Activated naive CD8-positive, alpha-beta T cell treated with anti-CD3 and anti-CD28 coated beads, Interleukin-2, amount 10 ng/mL, durations not matched to agents 7 days and 5 days (primary cell): ENCODE measurements around the gene STX8. TPM values are rescaled to one million over a fixed set of nuclear protein-coding genes. Genes with fewer than 3 reads are reported as not detected.
A peak's percentile ranks its signal among the peaks of the same experiment; 100 is the strongest.

Experiments used
- ATAC-seq: fragments of 150-1000 bp; cut with Tn5 transposase; one replicate; pipeline ENCODE4 v1.10.0; 2021; ENCODE audit warnings: low read depth, moderate library complexity
- POLR2A ChIA-PET: fragments of 350-600 bp; sonication (Branson Sonifier 250); formaldehyde crosslinking; loops from one replicate; lab custom pipeline; 2021; ENCODE audit warnings: antibody characterized with exemption; lab: Charles Lee
- DNase-seq: peaks from one replicate; pipeline ENCODE4 v3.0.0; 2021
- H3K27ac Mint-ChIP-seq: one replicate; pipeline ENCODE4 v1.8.0; 2022; ENCODE audit warnings: mild to moderate bottlenecking, mixed read lengths
- H3K27me3 Mint-ChIP-seq: one replicate; pipeline ENCODE4 v1.8.0; 2022; ENCODE audit warnings: mild to moderate bottlenecking, moderate library complexity, mixed read lengths
- H3K36me3 Mint-ChIP-seq: one replicate; pipeline ENCODE4 v1.8.0; 2021; ENCODE audit warnings: mild to moderate bottlenecking, mixed read lengths
- H3K4me1 Mint-ChIP-seq: one replicate; pipeline ENCODE4 v1.8.0; 2021; ENCODE audit warnings: mixed read lengths
- H3K4me3 Mint-ChIP-seq: one replicate; pipeline ENCODE4 v1.8.0; 2022; ENCODE audit warnings: mild to moderate bottlenecking, moderate library complexity, mixed read lengths
- H3K9me3 Mint-ChIP-seq: one replicate; pipeline ENCODE4 v1.8.0; 2021; ENCODE audit warnings: mixed read lengths
- total RNA-seq, 2 experiments: library from RNA; stranded (reverse); gene quantifications; one replicate each; pipeline ENCODE4 v1.2.3, GENCODE V29; 2021

STX8 gene
- total RNA-seq, 2 experiments from 2014 or later, result 62.6 to 68.9 TPM

GRCh38 chr17:9294661-9295210 is 280.9 kb downstream of the STX8 start:
- Mint-ChIP-seq H3K4me1 (peaks cover 15% of the 10 kb centered on the region), H3K27ac (no peak overlapping the region), H3K36me3 (no peaks in the 10 kb centered on the region), H3K4me3 (no peak overlapping the region), H3K9me3 (no peaks in the 10 kb centered on the region), H3K27me3 (no peaks in the 10 kb centered on the region)
- DNase-seq, result no peak
- POLR2A ChIA-PET, result no interaction called here
- no peak for ATAC-seq

- ATAC-seq (no peak), DNase-seq (no peak)
- peaks cover 25% of the 10 kb centered on the region for H3K4me1 Mint-ChIP-seq
- no peaks in the 10 kb centered on the region for H3K9me3 Mint-ChIP-seq
- H3K36me3 Mint-ChIP-seq, result no peaks in the 10 kb centered on the region
- POLR2A ChIA-PET, result no interaction called here
- no peak overlapping the region for H3K4me3 Mint-ChIP-seq
- H3K27ac Mint-ChIP-seq, result no peak overlapping the region
- no peaks in the 10 kb centered on the region for H3K27me3 Mint-ChIP-seq
Observed at GRCh38 chr17:9292561-9292941, 283.1 kb downstream of the STX8 start.

DNA sequence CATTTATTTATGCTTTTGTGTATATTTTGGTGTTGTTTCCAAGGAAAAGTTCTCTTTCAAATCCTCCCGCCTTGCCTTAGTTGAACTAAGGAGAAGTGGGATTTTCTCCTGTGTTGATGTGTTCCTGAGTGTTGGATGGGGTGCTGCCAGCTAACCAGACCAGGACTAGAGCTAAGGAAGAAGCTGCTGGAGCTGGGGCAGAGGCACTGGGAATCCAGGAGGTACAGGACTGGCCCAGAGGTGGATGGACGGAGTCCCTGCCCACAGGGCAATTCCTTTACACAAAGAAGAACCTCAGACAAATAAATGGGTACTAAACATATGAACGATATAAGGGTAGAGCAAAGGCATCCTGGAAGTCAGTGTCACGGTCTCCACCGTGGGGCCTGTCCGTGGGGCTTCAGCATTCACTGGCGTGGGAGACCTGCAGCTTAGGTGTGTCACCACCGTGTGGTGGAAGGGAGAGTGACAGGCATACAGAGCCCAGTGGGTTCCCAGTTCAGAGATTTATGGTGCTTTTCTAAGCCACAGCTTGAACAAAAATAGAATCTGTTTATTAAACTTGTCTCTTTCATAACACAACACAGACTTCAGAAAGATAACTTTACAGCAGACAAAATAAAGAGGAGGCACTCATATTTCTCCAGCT is 283.6 kb downstream of the STX8 start:
- no peaks in the 10 kb centered on the region for H3K9me3 Mint-ChIP-seq
- no peak overlapping the region for H3K4me3 Mint-ChIP-seq
- no peak overlapping the region for H3K27ac Mint-ChIP-seq
- DNase-seq (peak; percentile 47), ATAC-seq (peak; percentile 72)
- POLR2A ChIA-PET, result no interaction called here
- H3K27me3 Mint-ChIP-seq, result no peaks in the 10 kb centered on the region
- H3K36me3 Mint-ChIP-seq, result no peaks in the 10 kb centered on the region
- H3K4me1 Mint-ChIP-seq, result peaks cover 25% of the 10 kb centered on the region

DNA sequence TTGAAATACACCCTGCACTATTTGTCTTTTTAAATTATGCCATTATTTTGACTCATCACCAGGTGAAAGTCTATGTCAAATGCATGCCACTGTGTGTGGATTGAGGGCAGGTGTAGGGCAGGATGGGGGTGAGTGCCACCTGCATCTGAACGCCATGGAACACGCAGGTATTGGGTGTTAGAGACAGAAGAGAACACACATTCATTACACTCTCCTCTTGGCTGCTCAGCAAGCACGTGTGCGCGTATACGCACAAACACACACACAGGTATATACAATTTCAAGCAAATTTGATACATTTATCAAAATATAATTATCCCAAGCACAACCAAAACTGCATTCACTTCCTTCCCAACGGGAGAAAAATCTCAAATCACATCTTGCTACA is 285.4 kb downstream of the STX8 start:
- ATAC-seq (no peak), DNase-seq (no peak)
- no peaks in the 10 kb centered on the region for H3K27me3 Mint-ChIP-seq
- no peaks in the 10 kb centered on the region for H3K36me3 Mint-ChIP-seq
- no peaks in the 10 kb centered on the region for H3K9me3 Mint-ChIP-seq
- peak overlapping the region; percentile 55 for H3K27ac Mint-ChIP-seq
- peak overlapping the region; percentile 11 for H3K4me3 Mint-ChIP-seq
- H3K4me1 Mint-ChIP-seq, result peaks cover 25% of the 10 kb centered on the region
- POLR2A ChIA-PET, result no interaction called here

- Mint-ChIP-seq H3K27me3 (no peaks in the 10 kb centered on the region), H3K36me3 (no peaks in the 10 kb centered on the region), H3K27ac (no peak overlapping the region), H3K4me3 (no peak overlapping the region), H3K4me1 (peaks cover 22% of the 10 kb centered on the region), H3K9me3 (no peaks in the 10 kb centered on the region)
- DNase-seq (no peak), ATAC-seq (no peak)
- POLR2A ChIA-PET, result no interaction called here
Observed at GRCh38 chr17:9287306-9287705, 288.3 kb downstream of the STX8 start.

DNA sequence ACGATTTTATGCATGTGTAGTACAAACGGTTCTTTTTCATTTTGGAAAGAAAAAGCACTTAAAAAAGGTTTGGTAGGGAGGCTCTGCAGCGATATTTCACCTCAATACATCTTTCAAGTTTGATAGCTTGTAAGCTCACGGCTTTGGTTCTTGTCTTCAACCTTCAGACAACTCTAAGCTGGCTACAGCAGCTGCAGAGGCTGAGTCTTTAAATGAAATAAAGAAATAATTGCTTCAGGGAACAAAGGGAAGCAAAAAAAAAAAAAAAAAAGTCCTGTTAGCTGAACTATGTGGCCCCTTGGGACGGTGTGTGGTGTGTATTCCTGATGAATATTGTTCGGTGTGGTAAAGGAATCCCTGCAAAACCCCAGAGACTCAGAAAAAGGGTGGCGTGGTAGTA is 289.2 kb downstream of the STX8 start:
- no peaks in the 10 kb centered on the region for H3K9me3 Mint-ChIP-seq
- H3K27ac Mint-ChIP-seq, result no peak overlapping the region
- no peak for DNase-seq
- H3K4me1 Mint-ChIP-seq, result peaks cover 20% of the 10 kb centered on the region
- no peaks in the 10 kb centered on the region for H3K36me3 Mint-ChIP-seq
- POLR2A ChIA-PET, result no interaction called here
- no peaks in the 10 kb centered on the region for H3K27me3 Mint-ChIP-seq
- H3K4me3 Mint-ChIP-seq, result no peak overlapping the region
- no peak for ATAC-seq

DNA sequence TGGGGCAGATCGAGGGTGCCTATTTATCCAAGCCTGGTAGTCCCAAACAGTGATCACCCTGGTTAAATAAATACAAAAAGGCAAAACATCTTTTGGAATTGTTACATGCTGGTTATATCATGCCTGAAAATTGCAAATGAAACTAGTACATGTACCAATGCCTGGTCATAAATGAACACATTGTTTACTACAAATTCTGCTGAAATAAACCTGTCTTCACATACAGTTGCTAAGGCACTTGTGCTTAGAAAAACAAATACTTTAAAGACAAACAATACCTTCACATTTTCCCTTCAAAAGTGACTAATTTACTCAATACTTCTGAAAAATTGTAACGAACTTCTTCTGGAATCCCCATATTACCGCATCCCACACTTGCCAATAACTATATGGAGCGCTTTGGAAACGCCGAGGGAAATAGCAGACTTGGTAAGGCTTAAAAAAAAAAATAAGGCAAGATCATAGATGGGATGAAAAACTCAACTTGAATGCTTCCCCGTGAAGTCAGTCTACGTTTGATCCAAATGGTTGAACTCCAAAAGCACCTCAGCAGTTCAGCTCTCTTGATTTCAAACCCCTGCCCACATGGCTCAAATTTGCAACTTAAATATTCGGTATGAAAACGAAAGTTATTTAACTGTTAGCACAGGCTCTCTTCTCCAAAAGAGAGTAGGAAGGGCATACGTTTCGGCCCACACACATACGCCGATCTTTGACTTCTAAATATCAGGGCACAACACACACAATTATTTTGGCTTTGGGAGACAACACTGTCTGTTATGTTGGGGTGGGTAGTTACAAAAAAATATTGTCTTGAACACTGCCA is 289.8 kb downstream of the STX8 start:
- Mint-ChIP-seq H3K9me3 (no peaks in the 10 kb centered on the region), H3K36me3 (no peaks in the 10 kb centered on the region), H3K4me1 (peaks cover 20% of the 10 kb centered on the region), H3K27me3 (no peaks in the 10 kb centered on the region), H3K4me3 (no peak overlapping the region), H3K27ac (no peak overlapping the region)
- DNase-seq (no peak), ATAC-seq (no peak)
- POLR2A ChIA-PET, result no interaction called here

DNA sequence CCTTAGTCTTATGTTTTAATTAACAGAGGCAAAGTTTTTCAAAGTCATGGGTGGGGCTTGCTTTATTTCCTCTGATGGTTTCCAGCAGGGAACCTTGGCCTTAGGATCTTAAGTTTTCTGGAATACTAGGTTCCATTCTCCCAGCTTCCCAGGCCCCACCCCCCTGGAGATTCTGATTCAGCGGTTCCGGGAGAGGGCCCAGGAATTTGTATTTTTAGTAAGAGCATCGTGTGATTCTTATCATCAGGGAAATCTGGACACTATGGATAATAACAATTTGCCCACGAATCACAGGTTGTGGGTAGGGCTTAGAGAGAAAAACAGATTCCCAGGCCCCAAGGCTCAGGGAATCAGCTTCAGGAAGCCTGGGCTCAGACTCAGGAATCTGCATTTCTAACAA is 290.7 kb downstream of the STX8 start:
- Mint-ChIP-seq H3K27ac (no peak overlapping the region), H3K36me3 (no peaks in the 10 kb centered on the region), H3K27me3 (no peaks in the 10 kb centered on the region), H3K4me3 (no peak overlapping the region), H3K4me1 (peaks cover 12% of the 10 kb centered on the region), H3K9me3 (no peaks in the 10 kb centered on the region)
- POLR2A ChIA-PET, result no interaction called here
- ATAC-seq (no peak), DNase-seq (no peak)

- Mint-ChIP-seq H3K4me3 (no peak overlapping the region), H3K27me3 (no peaks in the 10 kb centered on the region), H3K4me1 (peaks cover 4% of the 10 kb centered on the region), H3K9me3 (no peaks in the 10 kb centered on the region), H3K27ac (no peak overlapping the region), H3K36me3 (no peaks in the 10 kb centered on the region)
- DNase-seq (no peak), ATAC-seq (no peak)
- POLR2A ChIA-PET, result no interaction called here
Observed at GRCh38 chr17:9283909-9284308, 291.7 kb downstream of the STX8 start.

- POLR2A ChIA-PET, result no interaction called here
- Mint-ChIP-seq H3K27ac (no peak overlapping the region), H3K27me3 (no peaks in the 10 kb centered on the region), H3K4me1 (peaks cover 1% of the 10 kb centered on the region), H3K4me3 (no peak overlapping the region), H3K9me3 (no peaks in the 10 kb centered on the region), H3K36me3 (peaks cover 3% of the 10 kb centered on the region)
- DNase-seq, result no peak
- no peak for ATAC-seq
Observed at GRCh38 chr17:9279893-9280292, 295.7 kb downstream of the STX8 start.

DNA sequence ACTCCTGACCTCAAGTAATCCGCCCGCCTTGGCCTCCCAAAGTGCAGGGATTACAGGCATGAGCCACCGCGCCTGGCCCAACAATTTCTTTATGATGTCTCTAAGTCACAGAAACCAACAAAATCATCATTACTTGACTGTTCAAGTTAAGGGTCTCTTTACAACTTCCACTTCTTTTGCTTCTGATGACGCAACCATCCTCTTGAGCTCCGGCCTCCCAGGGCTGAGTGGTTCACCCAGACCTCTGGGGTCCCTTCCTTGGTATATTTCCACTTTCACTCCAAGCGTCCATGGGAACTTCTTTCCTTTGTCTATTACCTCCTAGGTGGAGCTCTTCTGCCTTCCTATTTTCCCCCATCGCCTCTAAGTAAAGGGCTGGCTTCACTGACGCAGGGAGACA is 300.6 kb downstream of the STX8 start:
- Mint-ChIP-seq H3K4me1 (peaks cover 2% of the 10 kb centered on the region), H3K27ac (no peak overlapping the region), H3K9me3 (no peaks in the 10 kb centered on the region), H3K27me3 (no peaks in the 10 kb centered on the region), H3K4me3 (no peak overlapping the region), H3K36me3 (peaks cover 3% of the 10 kb centered on the region)
- POLR2A ChIA-PET, result no interaction called here
- DNase-seq (no peak), ATAC-seq (no peak)

DNA sequence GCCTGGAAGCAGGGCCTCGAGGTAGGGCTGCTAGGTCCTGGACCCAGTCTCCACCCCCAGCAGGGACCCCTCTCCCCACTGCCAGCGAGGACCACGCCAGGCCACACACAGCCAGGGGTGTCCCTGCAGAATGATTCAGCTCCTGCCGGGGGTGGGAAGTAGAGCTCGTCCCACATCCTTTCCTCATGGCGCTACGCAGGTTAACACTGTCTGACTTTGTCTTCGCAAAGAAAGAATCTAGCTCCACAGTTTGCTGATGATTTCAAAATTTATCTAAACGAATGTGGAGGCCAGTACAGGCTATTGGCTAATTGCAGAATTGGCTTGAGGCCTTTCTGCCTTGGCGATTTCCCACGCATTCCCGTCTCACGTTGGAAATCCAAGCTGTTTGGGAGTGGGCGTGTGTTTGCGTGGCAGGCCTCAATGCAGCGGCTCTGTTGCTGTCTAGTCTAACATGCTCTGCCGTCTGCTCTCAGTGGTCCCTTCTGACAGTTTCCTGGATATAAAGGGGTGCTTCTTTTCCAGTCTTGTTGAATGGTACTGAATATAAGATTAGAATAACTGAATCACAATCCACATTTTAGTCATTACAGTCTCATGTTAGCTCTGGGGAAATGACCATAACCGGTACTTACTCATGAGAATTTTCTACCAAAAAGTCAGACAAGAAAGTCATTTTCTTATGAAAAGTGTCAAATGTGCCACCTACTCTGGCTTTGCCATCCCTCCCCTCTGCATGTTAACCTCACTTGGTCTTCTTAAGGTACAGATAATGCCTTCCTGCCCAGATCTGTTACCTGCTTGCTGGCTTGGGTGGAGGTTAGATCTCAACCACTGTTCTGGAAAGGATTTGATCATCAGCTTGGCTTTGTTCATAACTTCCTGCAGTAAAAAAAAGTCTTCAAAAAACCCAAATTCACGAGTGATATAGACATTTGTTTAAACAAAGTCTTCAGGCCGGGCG is 301.9 kb downstream of the STX8 start:
- Mint-ChIP-seq H3K27me3 (no peaks in the 10 kb centered on the region), H3K9me3 (no peaks in the 10 kb centered on the region), H3K27ac (no peak overlapping the region), H3K36me3 (peaks cover 3% of the 10 kb centered on the region), H3K4me3 (no peak overlapping the region), H3K4me1 (peaks cover 2% of the 10 kb centered on the region)
- peak; percentile 56 for ATAC-seq
- POLR2A ChIA-PET, result no interaction called here
- no peak for DNase-seq

DNA sequence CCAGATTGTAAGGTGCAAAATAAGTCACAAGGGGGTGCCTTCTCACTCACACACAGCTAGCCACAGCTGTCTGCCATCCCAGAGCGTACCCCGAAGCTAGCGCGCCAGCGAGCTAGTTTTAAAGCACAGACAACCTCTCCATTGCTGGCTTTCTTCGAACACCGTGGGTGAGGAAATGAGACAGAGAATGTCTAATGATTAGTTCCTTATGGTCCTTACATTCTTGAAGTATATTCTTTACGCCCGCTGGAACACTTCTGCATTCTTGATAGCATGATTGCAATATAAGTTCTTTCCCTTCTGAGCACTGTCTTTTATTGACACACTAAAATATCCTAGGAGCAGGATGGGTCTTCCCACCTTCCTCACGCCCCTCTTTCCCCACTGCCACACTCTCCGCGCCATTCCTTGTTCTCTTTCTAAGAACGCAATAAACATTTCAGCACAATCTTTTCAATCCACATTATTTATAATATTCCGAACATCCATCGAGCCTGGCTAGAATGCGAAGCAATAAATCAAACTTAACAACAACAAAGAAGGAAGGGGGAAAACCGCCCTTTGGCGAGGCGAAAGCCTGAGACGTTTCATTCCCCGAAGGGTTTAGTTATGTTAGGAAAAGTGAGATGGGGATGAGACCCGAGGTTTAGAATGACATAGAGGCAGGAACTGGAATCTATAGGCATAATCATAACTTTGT is 303.0 kb downstream of the STX8 start:
- peaks cover 1% of the 10 kb centered on the region for H3K4me1 Mint-ChIP-seq
- no peaks in the 10 kb centered on the region for H3K27me3 Mint-ChIP-seq
- POLR2A ChIA-PET, result no interaction called here
- H3K27ac Mint-ChIP-seq, result no peak overlapping the region
- no peak overlapping the region for H3K4me3 Mint-ChIP-seq
- ATAC-seq (no peak), DNase-seq (no peak)
- no peaks in the 10 kb centered on the region for H3K9me3 Mint-ChIP-seq
- H3K36me3 Mint-ChIP-seq, result no peaks in the 10 kb centered on the region
